Progenitor cell of endocrine pancreas (in vitro differentiated cells): ENCODE data around the gene BUD31. TPM values are rescaled to one million over a fixed set of nuclear protein-coding genes. Genes with fewer than 3 reads are reported as not detected.

Experiments used
- DNase-seq: peaks from one replicate; pipeline ENCODE4 v3.0.0; 2021; ENCODE audit warnings: low spot score; ENCODE audit not compliant: unreplicated experiment
- H3K27ac Mint-ChIP-seq: 2 replicates; pipeline ENCODE4 v1.8.0; 2021; ENCODE audit warnings: mild to moderate bottlenecking, moderate library complexity, mixed read lengths
- H3K27me3 Mint-ChIP-seq: 2 replicates; pipeline ENCODE4 v1.8.0; 2021; ENCODE audit warnings: mixed read lengths
- H3K36me3 Mint-ChIP-seq: 2 replicates; pipeline ENCODE4 v1.8.0; 2022; ENCODE audit warnings: mixed read lengths; ENCODE audit not compliant: insufficient read depth
- H3K4me1 Mint-ChIP-seq: 2 replicates; pipeline ENCODE4 v1.8.0; 2021; ENCODE audit warnings: low read depth, mixed read lengths
- H3K4me3 Mint-ChIP-seq: 2 replicates; pipeline ENCODE4 v1.8.0; 2021; ENCODE audit warnings: low read depth, mild to moderate bottlenecking, moderate library complexity, mixed read lengths
- H3K9me3 Mint-ChIP-seq: 2 replicates; pipeline ENCODE4 v1.8.0; 2021; ENCODE audit warnings: low read depth, mixed read lengths
- CTCF ChIP-seq: fragments of 200-600 bp; sonication (generic); IDR thresholded peaks from one replicate; pipeline ENCODE4 v1.5.0; 2021; ENCODE audit warnings: antibody characterized with exemption, mild to moderate bottlenecking; ENCODE audit not compliant: unreplicated experiment
- total RNA-seq: library from RNA; stranded (reverse); gene quantifications from 2 replicates; pipeline ENCODE4 v1.2.1, GENCODE V29; 2021

Gene BUD31
- total RNA-seq, 1 donor from 2014 or later = 102 TPM

GRCh38 chr7:99380032-99380822 is 28.5 kb upstream of the BUD31 start:
- no peak overlapping the region for H3K4me3 Mint-ChIP-seq
- no peak overlapping the region for H3K27ac Mint-ChIP-seq
- H3K9me3 Mint-ChIP-seq = no peaks in the 10 kb centered on the region
- DNase-seq = no peak
- no peaks in the 10 kb centered on the region for H3K4me1 Mint-ChIP-seq
- peaks cover 3% of the 10 kb centered on the region for H3K36me3 Mint-ChIP-seq
- no peak for TF ChIP-seq CTCF
- no peaks in the 10 kb centered on the region for H3K27me3 Mint-ChIP-seq

- H3K9me3 Mint-ChIP-seq = no peaks in the 10 kb centered on the region
- H3K27ac Mint-ChIP-seq = no peak overlapping the region
- no peaks in the 10 kb centered on the region for H3K4me1 Mint-ChIP-seq
- H3K4me3 Mint-ChIP-seq = no peak overlapping the region
- H3K36me3 Mint-ChIP-seq = peaks cover 3% of the 10 kb centered on the region
- no peak for TF ChIP-seq CTCF
- no peak for DNase-seq
- no peaks in the 10 kb centered on the region for H3K27me3 Mint-ChIP-seq
These were observed 27.7 kb upstream of the BUD31 start for GRCh38 chr7:99380823-99381663.

GRCh38 chr7:99381664-99382075 is 27.1 kb upstream of the BUD31 start:
- Mint-ChIP-seq H3K27me3 (no peaks in the 10 kb centered on the region), H3K27ac (no peak overlapping the region), H3K36me3 (peaks cover 6% of the 10 kb centered on the region), H3K9me3 (no peaks in the 10 kb centered on the region), H3K4me3 (no peak overlapping the region), H3K4me1 (no peaks in the 10 kb centered on the region)
- DNase-seq = no peak
- TF ChIP-seq CTCF = no peak

- Mint-ChIP-seq H3K9me3 (no peaks in the 10 kb centered on the region), H3K27me3 (no peaks in the 10 kb centered on the region), H3K27ac (no peak overlapping the region), H3K36me3 (peaks cover 4% of the 10 kb centered on the region), H3K4me3 (no peak overlapping the region), H3K4me1 (no peaks in the 10 kb centered on the region)
- no peak for DNase-seq
- no peak for TF ChIP-seq CTCF
These were observed 25.6 kb upstream of the BUD31 start for GRCh38 chr7:99383203-99383602.

- Mint-ChIP-seq H3K27ac (no peak overlapping the region), H3K9me3 (no peaks in the 10 kb centered on the region), H3K4me1 (no peaks in the 10 kb centered on the region), H3K27me3 (no peaks in the 10 kb centered on the region), H3K36me3 (peaks cover 6% of the 10 kb centered on the region), H3K4me3 (no peak overlapping the region)
- no peak for DNase-seq
- no peak for TF ChIP-seq CTCF
These were observed 24.9 kb upstream of the BUD31 start for GRCh38 chr7:99383791-99384370.
